GM21447 (cell line): ENCODE results near the gene TNIK.

Source experiments
- ATAC-seq: cut with Tn5 transposase; IDR thresholded peaks from one replicate; pipeline ENCODE4 v1.9.1; 2021; ENCODE audit not compliant: unreplicated experiment

TNIK gene

DNA sequence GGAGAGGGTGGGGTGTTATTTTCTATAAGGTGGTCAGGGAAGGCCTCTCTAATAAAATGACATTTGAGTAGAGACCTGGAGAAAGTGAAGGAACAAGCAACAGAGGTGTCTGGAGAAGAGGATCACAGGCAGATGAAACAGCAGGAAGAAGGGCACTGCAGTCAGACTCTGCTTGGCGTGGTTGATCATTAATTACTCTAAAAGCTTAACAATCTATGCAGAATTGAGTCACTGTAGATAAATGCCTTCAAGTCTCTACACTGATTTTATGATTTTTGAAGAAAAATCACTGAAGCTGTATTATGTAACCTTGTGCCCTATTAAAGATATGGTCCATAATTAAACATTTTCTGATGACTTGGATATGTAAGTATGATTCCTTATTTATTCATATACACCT is 114.2 kb downstream of the TNIK start:
- ATAC-seq = no peak

DNA sequence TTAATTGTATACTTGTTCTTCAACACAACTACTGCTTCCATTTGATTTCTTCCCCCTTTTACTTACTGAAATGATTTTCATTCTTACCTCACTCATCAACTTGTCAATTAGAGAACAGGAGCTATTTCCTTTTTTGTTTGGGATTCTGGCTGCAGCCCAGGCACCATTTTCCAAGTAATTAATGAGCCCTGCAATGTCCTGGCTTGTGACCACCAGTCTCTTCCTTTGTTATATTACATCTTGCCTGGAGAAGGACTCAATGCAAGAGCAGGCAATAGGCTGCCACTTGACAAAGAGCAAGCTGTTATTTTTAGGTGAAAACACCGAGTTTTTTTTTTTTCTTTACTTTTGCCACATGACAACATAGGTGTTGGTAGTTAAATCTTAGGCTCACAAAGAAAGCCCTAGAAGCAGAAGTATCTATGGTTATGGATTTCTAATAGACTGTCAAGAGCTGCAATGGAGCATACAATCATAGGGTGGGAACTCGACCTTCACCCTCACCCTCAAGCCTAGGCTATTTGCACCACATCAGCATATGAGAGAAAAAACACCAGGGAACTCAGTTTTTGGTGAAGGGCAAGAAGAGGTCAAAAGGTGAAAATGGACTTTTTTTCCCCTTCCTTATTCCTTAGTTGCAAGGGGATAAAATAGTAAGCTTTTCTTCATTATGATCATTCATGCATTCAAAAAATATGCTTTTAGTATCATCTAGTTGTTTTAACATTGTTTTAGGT is 114.9 kb downstream of the TNIK start:
- no peak for ATAC-seq

DNA sequence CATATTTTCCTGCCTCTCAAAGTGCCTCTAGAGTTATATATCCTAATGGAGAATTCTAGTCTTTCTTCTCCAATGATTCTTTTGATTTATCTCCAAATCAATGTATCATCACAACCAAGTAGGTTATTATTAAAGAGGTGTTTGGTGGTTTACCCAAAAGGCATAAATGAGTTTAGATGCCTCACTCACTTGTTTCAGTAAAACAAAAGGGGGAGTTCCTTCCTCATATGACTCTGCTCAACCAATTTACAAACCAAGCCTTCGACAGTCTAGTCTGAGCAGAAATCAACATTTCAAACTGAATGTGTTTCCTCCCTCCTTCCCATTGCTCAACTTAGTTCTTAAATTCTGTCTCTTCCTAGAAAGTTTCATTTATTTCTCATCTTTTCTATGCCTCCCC is 116.5 kb downstream of the TNIK start:
- no peak for ATAC-seq

DNA sequence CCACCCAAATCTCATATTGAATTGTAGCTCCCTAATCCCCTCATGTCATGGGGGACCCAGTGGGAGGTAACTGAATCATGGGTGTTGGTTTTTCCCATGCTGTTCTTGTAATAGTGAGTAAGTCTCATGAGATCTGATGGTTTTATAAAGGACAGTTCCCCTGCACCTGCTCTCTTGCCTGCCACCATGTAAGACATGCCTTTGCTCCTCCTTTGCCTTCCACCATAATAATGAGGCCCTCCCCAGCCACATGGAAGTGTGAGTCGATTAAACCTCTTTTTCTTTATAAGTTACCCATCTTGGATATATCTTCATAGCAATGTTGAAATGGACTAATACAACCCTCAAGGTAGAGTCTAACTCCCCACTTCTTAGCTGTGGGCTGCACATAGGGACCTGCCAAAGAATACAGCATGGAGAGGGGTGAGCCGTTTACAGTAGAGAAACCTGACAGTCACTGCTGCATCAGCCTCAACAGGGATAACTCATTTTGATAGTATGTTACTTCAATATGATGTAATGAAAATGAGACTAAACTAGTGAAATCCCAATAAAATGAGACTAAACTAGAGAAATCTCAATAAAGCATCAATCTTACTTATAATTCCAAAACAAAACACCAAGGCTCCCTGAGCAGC is 117.3 kb downstream of the TNIK start:
- no peak for ATAC-seq

DNA sequence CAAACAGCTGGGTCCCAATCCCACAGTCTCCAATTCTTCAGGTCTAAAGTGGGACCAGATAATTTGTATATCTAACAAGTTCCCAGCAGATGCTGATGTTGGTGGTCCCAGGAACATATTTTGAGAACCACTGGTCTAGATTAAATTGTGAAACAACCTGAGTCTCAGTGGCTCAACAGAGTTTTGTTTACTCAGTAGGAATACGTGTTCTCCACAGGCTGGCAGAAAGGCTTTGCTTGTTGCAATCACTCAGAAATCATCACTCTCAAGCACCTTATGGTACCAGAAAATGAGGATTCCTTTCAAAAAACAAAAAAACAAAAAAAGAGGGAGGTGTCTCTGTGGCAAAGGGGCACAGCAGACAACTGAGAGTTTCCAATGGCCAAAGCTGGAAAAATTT is 118.0 kb downstream of the TNIK start:
- ATAC-seq = no peak

DNA sequence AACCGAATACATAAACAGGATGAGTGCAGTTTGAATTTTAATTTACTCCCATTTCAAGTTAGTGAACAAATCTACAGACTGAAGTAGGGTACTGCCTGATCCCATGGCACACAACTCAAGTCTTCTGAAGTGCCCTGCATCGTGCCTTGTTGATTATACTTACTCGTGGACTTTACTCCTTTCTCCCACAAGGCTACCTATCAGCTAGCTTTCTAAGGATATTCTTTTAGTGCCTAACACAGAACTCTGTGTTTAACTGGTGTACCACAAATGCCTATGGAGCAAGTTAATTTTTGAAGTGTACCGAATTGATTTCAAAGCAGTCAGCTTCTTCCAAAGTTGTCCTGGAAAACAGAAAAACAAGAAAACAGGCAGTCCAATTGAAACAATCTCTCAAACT is 119.8 kb downstream of the TNIK start:
- no peak for ATAC-seq

DNA sequence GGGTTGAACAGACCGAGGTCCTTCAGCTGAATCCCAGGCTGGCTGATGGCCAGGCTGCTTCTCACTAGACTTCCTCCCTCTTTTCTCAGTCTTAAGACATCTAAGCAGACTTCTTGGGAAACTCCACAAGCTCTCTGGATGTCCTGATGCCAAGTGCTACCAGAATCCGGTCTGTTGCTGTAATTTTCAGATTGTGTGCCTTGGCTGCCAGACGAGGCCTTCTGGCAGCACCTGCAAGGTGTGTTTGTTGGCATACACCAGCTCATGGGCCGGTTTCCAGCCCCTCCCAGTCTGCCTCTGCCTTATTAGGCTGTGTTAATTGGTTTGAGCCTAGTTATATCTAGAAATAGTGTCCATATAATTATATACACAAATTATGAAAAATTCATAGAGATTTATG is 120.6 kb downstream of the TNIK start:
- ATAC-seq = no peak

DNA sequence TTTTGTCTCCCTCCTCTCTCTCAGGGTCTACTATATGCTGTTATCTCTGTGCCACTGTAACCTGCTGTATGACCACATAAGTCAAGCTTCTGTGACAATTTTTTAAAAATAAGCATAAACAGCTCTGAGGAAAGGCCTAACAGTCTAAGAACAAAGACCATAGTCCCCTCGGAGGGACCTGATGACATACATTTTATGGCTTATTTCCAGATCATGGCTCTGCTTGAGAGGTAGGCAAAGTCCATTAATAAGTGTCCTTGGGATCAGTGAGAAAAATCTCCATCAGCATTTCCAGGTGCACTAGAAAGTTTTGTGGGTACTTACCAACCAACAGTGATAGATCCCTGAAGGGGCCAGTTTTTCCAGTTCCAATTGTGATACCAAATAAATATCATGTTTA is 123.8 kb downstream of the TNIK start:
- ATAC-seq = no peak

DNA sequence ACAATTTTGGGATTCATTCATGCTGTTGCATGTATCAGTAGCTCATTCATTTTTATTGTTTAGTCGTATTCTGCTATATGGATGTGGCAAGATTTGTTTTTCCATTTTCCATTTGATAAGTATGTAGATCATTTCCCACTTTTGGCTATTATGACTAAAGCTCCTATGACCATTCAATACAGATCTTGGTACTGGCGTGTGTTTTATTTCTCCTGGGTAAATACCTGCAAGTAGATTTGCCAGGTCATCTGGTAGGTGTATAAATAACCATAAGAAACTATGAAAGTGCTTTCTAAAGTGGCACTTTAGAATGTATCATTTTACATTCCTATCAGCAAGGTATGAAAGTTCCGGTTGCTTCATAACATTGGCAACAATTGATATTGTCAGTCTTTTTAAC is 124.6 kb downstream of the TNIK start:
- ATAC-seq = no peak

DNA sequence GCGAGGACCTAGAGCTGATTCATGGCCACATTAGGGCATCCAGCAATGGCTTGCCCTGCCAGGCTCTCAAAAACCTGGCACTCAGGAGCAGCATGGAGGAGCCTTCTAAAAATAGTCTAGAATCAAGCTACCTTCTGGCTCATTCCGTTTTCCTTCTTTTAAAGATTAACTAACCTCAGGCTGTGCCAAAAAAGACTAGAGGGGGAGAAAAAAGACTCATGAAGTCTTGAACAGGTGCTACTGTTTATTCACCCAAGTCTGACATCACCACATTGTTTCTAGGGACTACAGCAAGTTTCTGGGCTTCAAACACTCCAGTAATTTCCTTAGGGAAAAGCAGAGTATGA is 125.8 kb downstream of the TNIK start:
- ATAC-seq = no peak

DNA sequence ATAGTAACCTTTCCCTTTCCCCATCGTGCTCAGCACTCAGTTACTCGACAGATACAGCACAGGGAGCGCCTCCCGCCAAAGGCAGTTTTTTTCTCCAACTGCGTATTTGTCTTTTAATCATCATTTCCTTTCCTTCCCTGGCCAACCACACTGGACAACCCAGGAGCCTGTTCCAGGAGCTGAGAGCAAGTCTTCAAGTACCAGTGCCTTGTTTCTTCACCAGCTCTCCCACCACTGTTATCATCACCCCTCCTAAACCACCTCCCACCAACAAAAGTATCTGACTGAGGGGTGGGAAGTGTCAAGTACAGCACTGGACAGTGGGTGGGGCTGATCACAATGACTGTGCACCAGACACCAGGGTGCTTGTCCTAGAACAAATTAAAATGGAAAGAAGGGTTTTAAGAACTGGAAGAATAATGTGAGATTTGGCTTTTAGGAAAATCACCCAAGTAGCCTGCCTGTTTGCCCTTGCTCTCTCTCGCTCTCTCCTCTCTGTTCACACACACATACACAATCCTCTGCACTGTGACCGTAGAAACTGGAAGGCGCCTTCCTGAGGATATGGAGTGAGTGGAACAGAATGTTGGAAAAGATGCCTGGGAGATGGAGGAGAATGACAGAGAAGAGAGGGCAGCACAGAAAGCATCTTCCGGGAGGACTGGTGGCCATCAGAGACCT is 126.3 kb downstream of the TNIK start:
- no peak for ATAC-seq

DNA sequence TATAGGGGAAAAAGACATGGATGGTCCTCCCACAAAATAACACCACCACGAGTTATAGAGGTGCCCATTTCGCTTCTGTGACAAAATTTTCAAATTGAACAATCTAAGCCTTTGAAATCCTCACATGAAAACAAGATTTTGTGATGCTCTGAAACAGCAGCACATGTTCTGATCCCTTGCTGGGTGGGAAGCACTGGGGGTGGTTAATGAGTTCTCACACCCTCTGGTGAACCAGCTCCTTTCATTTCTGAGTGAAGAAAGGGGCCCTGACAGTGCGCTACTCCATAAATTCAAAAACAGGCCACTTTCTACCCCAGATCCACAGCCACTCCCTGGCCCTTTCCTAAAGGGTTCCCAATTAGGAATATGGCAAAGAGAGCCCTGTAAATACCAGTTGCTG is 129.3 kb downstream of the TNIK start:
- ATAC-seq = no peak

DNA sequence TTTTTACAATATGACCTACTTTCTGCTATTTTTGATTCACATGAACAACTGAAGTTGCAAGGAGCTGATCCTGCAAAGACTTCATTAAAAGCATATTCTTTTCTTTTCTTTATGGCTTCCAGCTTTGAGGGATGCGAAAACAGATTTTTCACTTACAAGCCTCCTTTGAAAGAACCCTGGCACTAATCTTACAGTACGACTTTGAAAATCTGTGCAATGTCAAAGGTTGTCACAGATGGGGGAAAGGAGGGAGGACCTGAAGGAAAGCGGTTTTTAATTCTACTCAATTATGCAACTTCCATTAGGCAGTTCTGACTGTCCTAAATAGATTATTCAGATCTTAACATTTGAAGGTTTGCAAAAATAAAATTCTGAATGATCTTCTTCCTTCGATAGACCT is 130.5 kb downstream of the TNIK start:
- ATAC-seq = no peak

DNA sequence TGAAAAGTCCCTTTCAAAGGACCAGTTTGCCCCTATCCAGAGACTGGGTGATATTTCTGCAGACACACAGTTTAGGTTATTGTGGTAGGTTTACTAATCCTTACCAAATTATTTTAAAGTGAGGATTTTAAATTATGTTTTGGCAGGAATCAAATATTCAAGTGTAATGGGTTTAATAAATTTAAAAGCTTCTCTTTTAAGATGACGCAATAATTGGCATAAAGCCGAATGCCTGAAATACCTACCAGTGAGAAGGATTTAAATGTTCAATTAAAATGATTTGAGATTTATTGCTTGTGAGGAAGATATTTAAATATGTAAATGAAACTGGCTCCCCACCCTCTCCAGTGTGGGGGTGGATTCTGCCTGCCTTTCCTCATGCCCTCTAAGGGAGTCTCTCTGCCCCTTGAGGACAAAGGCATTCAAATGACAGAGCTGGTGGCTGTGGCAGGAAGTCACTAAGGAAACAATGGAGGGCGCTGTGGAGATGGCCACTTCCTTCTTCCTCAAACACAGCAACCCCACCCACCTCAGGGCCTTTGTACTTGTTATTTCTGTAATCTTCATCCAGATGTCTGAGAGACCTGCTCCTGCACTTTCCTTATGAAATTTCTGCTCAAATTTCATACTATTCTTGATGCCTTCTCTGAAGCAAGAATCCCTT is 131.7 kb downstream of the TNIK start:
- ATAC-seq = no peak

DNA sequence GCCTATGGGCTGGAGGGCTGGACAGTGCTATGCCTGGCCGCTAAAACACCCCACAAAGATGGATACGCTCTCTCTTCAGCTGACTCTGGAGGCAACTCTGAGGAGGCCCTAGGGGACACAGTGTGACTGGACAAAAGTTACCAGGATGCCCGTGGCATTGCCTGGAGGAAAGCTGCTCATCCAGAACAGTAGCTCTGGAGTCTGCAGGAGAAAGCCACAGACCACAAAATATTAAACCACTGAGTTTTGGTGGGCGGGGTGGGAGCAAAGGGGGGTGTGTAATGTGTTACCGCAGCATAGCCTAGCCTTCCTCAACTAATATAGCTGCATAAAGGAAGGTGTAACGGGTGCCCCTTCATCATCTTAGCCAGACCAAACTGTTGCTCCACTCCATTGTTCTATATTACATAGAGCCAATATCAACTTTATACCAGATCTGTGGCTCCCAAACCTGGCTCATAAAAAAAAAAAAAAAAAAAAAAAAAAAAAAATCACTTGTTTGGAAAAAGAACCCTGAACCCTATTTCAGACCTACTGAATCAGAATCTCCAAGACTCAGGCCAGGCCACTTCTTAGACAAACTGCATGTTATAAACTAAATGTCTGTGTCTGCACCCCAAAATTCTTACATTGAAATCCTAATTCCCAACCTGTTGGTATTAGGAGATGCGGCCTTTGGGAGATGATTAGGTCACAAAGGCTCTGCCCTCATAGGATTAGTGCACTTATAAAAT is 132.6 kb downstream of the TNIK start:
- no peak for ATAC-seq

DNA sequence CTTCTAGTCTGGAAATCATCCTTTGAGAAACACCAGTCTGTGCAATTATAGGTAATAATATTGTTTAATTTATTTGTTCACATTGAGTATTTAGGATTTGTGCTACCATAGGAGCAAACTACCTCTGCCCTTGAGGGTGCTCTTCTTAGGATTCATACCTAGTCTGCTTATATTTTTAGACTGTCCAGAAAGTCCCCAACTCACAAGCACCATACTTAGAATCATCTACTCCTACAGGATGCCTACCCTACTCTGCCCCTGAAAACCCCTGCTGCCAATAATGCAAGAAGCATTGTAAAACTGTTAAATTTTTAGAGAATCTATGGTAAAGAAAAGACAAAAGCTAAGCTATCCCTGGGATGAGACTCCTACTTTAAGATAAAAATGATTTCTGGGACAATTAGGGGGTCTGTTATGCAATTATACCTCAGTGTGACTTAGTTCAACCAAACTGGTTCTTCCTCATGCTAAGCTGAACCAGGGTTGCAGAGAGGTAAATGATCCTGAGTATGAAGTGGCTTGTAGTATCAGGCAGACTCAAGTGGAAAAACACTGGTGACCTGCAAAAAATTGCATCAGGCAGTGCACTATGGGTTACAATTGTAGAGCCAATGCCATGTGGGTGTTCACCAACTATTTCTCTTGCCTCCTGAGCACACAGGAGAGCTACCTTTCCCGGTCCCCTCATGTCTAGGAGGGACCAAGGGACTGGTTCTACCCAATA is 133.3 kb downstream of the TNIK start:
- ATAC-seq = no peak

DNA sequence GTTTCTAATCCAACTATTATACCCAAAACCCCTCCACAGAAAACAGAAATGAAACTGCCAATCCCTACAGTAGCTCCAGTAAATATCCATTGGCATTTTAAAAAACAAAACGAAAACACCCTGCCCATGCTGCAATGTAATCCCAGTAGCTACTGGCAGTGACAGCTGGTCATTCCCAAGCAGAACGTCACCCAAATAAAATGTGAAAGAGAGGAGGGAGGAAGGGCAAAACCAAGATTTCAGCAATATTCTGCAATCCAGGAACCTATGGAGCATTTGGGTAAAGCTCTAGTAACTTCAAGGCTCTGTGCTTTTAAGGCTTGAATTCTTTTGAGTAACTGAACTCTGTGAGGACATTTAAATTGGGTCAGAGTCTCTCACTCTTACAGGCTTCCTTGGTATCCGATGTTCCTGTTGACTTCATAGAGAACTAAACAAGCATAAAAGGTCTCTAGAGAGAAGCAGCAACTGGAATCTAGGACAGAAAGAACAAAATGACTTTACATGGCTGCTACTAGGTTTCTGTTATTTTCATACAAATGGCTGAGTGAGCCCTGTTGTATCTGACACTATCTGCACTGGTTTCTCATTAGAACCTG is 136.2 kb downstream of the TNIK start:
- no peak for ATAC-seq

DNA sequence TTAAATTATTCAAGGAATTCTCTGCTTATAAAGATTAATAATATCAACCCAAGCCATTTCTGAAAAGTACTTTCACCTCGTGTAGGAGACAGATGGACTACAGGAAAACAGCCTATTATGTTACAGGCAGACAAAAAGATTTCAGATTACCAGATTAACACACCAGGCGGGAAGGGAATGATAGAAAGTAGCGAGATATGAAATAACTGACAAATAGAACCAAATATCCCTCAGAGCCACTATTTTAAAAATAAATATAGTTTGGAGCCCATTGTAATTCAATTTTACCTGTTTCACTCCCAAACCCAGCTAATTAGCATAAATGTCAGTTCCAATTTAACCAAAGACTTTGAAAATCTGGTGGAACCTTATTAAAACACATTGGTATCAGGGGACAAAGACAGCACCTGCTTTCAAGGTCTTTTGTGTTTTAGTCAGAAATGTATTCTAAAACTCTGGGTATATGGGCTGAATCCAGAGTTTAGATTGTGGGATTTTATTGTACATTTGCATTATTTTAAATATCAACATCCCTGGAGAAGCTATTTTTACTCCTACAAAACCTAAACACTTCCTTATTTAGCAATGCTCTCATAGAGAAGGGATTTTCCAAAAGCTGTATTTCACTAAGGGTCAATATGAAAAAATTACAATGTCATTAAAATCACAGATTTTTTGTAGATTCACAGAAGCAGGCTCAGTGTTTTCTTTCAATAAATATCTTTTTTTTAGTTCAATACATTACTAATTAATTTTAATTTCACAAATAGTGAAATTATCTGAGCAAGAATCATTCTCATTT is 138.4 kb downstream of the TNIK start:
- no peak for ATAC-seq

DNA sequence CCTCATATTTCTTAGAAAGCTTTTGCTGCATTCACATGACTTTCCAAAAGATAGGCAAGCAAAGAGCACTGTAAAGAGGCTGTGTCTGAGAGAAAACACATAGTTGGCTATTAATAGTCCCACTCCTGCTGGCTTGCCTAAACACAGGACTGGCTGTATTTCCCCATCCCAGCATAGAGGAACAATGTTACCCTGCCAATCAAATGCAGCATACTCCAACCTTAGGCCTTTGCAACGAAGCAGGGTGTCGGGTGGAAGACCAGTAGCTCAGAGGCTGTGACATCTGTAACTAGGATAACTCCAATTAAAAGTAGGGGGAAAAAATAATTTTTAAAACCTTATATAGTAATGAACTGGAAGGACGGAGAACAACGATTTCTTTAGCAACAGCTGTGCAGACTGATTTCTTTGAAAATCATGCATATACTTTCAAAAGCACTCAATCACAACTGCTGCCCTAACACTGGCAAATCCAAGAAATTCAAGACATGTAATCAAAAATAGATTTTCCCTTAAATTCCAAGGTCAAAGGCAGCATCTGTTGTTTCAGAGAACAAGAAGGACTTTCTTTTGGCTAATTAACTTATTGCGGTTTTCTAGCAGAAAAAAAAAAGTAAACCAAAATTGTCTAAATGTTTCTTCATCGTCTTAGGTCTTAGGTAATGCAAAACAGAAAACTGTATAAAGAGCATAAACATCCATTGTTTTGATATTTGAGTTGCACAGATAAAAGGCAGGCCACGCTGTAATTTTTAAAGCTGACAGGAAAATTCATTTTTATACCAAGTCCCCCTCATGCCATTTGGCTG is 139.3 kb downstream of the TNIK start:
- no peak for ATAC-seq
